HepG2 (cell line): Measurements from ENCODE around the gene ZDHHC7. TPM values are rescaled to one million over a fixed set of nuclear protein-coding genes. Genes with fewer than 3 reads are reported as not detected.

Source experiments
- ETV6 ChIP-seq: sonication (generic); formaldehyde crosslinking; conservative IDR thresholded peaks from 2 replicates; pipeline ENCODE4 v1.4.0; 2020; ENCODE audit warnings: missing genetic modification reagents
- HNF4G ChIP-seq, 2 experiments: sonication (generic) in 1 of 2; formaldehyde crosslinking in 1 of 2; IDR thresholded peaks; 2 replicates each; pipeline versions ENCODE4 v1.4.0 to v1.6.1; 2011 to 2020; ENCODE audit warnings: borderline replicate concordance in 2 of 2, low read depth in 2 of 2, mild to moderate bottlenecking in 2 of 2, low read length in 1 of 2, missing genetic modification reagents in 1 of 2, moderate library complexity in 1 of 2
- HOXA3 ChIP-seq: sonication (generic); formaldehyde crosslinking; IDR thresholded peaks from 2 replicates; pipeline ENCODE4 v1.5.0; 2020; ENCODE audit warnings: missing genetic modification reagents
- JUN ChIP-seq: sonication (generic); formaldehyde crosslinking; IDR thresholded peaks from 2 replicates; pipeline ENCODE4 v1.4.0; 2020; ENCODE audit warnings: mild to moderate bottlenecking, missing genetic modification reagents
- KLF16 ChIP-seq, 2 experiments: sonication (generic) in 1 of 2; formaldehyde crosslinking in 1 of 2; IDR thresholded peaks; 2 replicates each; pipeline versions ENCODE4 v1.6.1 to v1.8.0; 2016 to 2023; ENCODE audit warnings: missing genetic modification reagents in 2 of 2, missing compliant biosample characterization in 1 of 2
- MEIS1 ChIP-seq: sonication (generic); formaldehyde crosslinking; IDR thresholded peaks from 2 replicates; pipeline ENCODE4 v1.9.0; 2021; ENCODE audit warnings: mild to moderate bottlenecking, missing genetic modification reagents, moderate library complexity, borderline replicate concordance
- MLLT10 ChIP-seq: sonication (generic); formaldehyde crosslinking; IDR thresholded peaks from 2 replicates; pipeline ENCODE4 v1.4.0; 2020; ENCODE audit warnings: missing genetic modification reagents
- ZNF232 ChIP-seq: sonication (generic); formaldehyde crosslinking; IDR thresholded peaks from 2 replicates; pipeline ENCODE4 v1.4.0; 2020; ENCODE audit warnings: missing genetic modification reagents, borderline replicate concordance
- ZNF766 ChIP-seq: sonication (generic); formaldehyde crosslinking; IDR thresholded peaks from 2 replicates; pipeline ENCODE4 v1.5.0; 2020; ENCODE audit warnings: missing genetic modification reagents, borderline replicate concordance
- ZNF788 ChIP-seq: sonication (generic); formaldehyde crosslinking; IDR thresholded peaks from 2 replicates; pipeline ENCODE4 v1.5.0; 2020; ENCODE audit warnings: mild to moderate bottlenecking, missing genetic modification reagents, borderline replicate concordance
- polyA plus RNA-seq, 8 experiments: library from polyadenylated mRNA; depleted of rRNA in 3 of 8; stranded (reverse) in 7 of 8; unstranded in 1 of 8; fragments of >200 nt; fragmentation: Illumina TruSeq in 4 of 8; extraction: Trizol in 4 of 8; gene quantifications; 2 replicates each; pipeline versions ENCODE4 v1.2.1 to v1.2.3, GENCODE V29; 2011 to 2016; ENCODE audit warnings: low read depth in 4 of 8, missing spikeins in 1 of 8, mixed read lengths in 1 of 8; ENCODE audit not compliant: insufficient read depth in 1 of 8
- total RNA-seq, 5 experiments: library from RNA; depleted of rRNA; stranded (reverse); fragments of >200 nt; fragmentation: Illumina TruSeq; extraction: Trizol; gene quantifications; 2 replicates each; pipeline ENCODE4 v1.2.3, GENCODE V29; 2016; ENCODE audit warnings: low read depth in 1 of 5
- TF ChIP-seq, protein P1 (sequence below): sonication (generic); formaldehyde crosslinking; IDR thresholded peaks from 2 replicates; pipeline ENCODE4 v1.5.1; 2020; ENCODE audit warnings: mild to moderate bottlenecking, missing genetic modification reagents, borderline replicate concordance
- TF ChIP-seq, protein P2 (sequence below): sonication (generic); formaldehyde crosslinking; IDR thresholded peaks from 2 replicates; pipeline ENCODE4 v1.4.0; 2020; ENCODE audit warnings: missing genetic modification reagents
- TF ChIP-seq, protein P3 (sequence below): sonication (generic); formaldehyde crosslinking; IDR thresholded peaks from 2 replicates; pipeline ENCODE4 v1.8.1; 2023; ENCODE audit warnings: mild to moderate bottlenecking, inconsistent platforms, moderate library complexity, missing genetic modification reagents, borderline replicate concordance
- TF ChIP-seq, protein P4 (sequence below): sonication (generic); formaldehyde crosslinking; IDR thresholded peaks from 2 replicates; pipeline ENCODE4 v1.4.0; 2020; ENCODE audit warnings: mild to moderate bottlenecking, missing genetic modification reagents
- TF ChIP-seq, protein P5 (sequence below): fragments of 450-650 bp; IDR thresholded peaks from 2 replicates; pipeline ENCODE4 v1.6.1; 2017; ENCODE audit warnings: mild to moderate bottlenecking
- TF ChIP-seq, protein P6 (sequence below): IDR thresholded peaks from 2 replicates; pipeline ENCODE4 v1.6.1; 2016; ENCODE audit warnings: low read depth, borderline replicate concordance

ZDHHC7 gene
- total and polyA plus RNA-seq, 2 of the 13 experiments (the other 11 are each of a cell fraction or from before 2014, with no cell fraction given): 46.8 to 67.6 TPM

DNA sequence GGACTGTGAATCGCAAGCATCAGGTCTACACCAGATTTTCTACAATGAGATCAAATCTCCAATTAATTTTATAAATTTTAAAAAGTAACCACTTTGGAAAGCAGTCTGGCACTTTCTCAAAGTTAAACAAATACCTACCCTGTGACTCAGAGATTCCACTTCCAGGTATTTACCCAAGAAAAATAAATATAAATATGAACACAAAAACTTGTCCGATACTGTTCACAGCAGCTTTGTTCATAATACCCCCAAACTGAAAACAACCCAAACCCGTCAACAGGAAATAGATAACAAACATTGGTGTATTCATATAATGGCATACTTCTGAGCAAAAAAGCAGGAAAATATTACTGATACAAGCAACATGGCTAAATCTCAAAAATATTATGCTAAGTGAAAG is 12.1 kb downstream of the ZDHHC7 start (continued):
- TF ChIP-seq, protein P1, sequence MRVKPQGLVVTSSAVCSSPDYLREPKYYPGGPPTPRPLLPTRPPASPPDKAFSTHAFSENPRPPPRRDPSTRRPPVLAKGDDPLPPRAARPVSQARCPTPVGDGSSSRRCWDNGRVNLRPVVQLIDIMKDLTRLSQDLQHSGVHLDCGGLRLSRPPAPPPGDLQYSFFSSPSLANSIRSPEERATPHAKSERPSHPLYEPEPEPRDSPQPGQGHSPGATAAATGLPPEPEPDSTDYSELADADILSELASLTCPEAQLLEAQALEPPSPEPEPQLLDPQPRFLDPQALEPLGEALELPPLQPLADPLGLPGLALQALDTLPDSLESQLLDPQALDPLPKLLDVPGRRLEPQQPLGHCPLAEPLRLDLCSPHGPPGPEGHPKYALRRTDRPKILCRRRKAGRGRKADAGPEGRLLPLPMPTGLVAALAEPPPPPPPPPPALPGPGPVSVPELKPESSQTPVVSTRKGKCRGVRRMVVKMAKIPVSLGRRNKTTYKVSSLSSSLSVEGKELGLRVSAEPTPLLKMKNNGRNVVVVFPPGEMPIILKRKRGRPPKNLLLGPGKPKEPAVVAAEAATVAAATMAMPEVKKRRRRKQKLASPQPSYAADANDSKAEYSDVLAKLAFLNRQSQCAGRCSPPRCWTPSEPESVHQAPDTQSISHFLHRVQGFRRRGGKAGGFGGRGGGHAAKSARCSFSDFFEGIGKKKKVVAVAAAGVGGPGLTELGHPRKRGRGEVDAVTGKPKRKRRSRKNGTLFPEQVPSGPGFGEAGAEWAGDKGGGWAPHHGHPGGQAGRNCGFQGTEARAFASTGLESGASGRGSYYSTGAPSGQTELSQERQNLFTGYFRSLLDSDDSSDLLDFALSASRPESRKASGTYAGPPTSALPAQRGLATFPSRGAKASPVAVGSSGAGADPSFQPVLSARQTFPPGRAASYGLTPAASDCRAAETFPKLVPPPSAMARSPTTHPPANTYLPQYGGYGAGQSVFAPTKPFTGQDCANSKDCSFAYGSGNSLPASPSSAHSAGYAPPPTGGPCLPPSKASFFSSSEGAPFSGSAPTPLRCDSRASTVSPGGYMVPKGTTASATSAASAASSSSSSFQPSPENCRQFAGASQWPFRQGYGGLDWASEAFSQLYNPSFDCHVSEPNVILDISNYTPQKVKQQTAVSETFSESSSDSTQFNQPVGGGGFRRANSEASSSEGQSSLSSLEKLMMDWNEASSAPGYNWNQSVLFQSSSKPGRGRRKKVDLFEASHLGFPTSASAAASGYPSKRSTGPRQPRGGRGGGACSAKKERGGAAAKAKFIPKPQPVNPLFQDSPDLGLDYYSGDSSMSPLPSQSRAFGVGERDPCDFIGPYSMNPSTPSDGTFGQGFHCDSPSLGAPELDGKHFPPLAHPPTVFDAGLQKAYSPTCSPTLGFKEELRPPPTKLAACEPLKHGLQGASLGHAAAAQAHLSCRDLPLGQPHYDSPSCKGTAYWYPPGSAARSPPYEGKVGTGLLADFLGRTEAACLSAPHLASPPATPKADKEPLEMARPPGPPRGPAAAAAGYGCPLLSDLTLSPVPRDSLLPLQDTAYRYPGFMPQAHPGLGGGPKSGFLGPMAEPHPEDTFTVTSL (CRISPR knock-in tag): peak; percentile 80; the same call in 1 of the 2 replicates
- no peak for TF ChIP-seq HNF4G (IDR thresholded peaks at IDR 0.05; ENCODE audit: borderline replicate concordance, low read depth, low read length)
- no peak for TF ChIP-seq HNF4G (CRISPR knock-in tag; IDR thresholded peaks at IDR 0.05; ENCODE audit: borderline replicate concordance, low read depth)
- TF ChIP-seq ZNF766: no peak
- TF ChIP-seq, protein P2, sequence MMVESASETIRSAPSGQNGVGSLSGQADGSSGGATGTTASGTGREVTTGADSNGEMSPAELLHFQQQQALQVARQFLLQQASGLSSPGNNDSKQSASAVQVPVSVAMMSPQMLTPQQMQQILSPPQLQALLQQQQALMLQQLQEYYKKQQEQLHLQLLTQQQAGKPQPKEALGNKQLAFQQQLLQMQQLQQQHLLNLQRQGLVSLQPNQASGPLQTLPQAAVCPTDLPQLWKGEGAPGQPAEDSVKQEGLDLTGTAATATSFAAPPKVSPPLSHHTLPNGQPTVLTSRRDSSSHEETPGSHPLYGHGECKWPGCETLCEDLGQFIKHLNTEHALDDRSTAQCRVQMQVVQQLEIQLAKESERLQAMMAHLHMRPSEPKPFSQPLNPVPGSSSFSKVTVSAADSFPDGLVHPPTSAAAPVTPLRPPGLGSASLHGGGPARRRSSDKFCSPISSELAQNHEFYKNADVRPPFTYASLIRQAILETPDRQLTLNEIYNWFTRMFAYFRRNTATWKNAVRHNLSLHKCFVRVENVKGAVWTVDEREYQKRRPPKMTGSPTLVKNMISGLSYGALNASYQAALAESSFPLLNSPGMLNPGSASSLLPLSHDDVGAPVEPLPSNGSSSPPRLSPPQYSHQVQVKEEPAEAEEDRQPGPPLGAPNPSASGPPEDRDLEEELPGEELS (CRISPR knock-in tag): peak; percentile 94
- TF ChIP-seq, protein P3, sequence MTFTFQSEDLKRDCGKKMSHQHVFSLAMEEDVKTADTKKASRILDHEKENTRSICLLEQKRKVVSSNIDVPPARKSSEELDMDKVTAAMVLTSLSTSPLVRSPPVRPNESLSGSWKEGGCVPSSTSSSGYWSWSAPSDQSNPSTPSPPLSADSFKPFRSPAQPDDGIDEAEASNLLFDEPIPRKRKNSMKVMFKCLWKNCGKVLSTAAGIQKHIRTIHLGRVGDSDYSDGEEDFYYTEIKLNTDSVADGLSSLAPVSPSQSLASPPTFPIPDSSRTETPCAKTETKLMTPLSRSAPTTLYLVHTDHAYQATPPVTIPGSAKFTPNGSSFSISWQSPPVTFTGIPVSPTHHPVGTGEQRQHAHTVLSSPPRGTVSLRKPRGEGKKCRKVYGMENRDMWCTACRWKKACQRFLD: no peak
- no peak for TF ChIP-seq JUN (CRISPR knock-in tag)
- TF ChIP-seq MLLT10 (CRISPR knock-in tag): no peak
- TF ChIP-seq, protein P4, sequence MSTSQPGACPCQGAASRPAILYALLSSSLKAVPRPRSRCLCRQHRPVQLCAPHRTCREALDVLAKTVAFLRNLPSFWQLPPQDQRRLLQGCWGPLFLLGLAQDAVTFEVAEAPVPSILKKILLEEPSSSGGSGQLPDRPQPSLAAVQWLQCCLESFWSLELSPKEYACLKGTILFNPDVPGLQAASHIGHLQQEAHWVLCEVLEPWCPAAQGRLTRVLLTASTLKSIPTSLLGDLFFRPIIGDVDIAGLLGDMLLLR (CRISPR knock-in tag): no peak
- TF ChIP-seq, protein P5, sequence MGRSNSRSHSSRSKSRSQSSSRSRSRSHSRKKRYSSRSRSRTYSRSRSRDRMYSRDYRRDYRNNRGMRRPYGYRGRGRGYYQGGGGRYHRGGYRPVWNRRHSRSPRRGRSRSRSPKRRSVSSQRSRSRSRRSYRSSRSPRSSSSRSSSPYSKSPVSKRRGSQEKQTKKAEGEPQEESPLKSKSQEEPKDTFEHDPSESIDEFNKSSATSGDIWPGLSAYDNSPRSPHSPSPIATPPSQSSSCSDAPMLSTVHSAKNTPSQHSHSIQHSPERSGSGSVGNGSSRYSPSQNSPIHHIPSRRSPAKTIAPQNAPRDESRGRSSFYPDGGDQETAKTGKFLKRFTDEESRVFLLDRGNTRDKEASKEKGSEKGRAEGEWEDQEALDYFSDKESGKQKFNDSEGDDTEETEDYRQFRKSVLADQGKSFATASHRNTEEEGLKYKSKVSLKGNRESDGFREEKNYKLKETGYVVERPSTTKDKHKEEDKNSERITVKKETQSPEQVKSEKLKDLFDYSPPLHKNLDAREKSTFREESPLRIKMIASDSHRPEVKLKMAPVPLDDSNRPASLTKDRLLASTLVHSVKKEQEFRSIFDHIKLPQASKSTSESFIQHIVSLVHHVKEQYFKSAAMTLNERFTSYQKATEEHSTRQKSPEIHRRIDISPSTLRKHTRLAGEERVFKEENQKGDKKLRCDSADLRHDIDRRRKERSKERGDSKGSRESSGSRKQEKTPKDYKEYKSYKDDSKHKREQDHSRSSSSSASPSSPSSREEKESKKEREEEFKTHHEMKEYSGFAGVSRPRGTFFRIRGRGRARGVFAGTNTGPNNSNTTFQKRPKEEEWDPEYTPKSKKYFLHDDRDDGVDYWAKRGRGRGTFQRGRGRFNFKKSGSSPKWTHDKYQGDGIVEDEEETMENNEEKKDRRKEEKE: no peak
- TF ChIP-seq, protein P6, sequence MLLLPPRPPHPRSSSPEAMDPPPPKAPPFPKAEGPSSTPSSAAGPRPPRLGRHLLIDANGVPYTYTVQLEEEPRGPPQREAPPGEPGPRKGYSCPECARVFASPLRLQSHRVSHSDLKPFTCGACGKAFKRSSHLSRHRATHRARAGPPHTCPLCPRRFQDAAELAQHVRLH (CRISPR knock-in tag): no peak
- no peak for TF ChIP-seq ETV6 (CRISPR knock-in tag)
- no peak for TF ChIP-seq MEIS1 (CRISPR knock-in tag)
- no peak for TF ChIP-seq ZNF788 (CRISPR knock-in tag)
- no peak; a peak in 1 of 4 replicates for TF ChIP-seq KLF16 (CRISPR knock-in tag; IDR thresholded peaks at IDR 0.05)
- TF ChIP-seq ZNF232: no peak
- TF ChIP-seq HOXA3: no peak
